HepG2 (cell line): ENCODE measurements around the gene MAPK6. TPM values are rescaled to one million over a fixed set of nuclear protein-coding genes. Genes with fewer than 3 reads are reported as not detected.

Experiments
- ATAC-seq: fragments of 200-7000 bp; cut with Tn5 transposase; 3 replicates; pipeline ENCODE4 v1.9.1; 2020; ENCODE audit warnings: mild to moderate bottlenecking, moderate library complexity
- BruUV-seq: library from RNA; stranded (reverse); fragments of 400-500 nt; replicated peaks from 2 replicates; lab custom pipeline; 2021; lab: Mats Ljungman, UMichigan
- CTCF ChIA-PET: fragments of 300-600 bp; formaldehyde crosslinking; extraction: SDS; loops from one replicate; lab custom pipeline; 2021; ENCODE audit warnings: low total read pairs, inconsistent platforms, low intra/inter-chr PET ratio; lab: Yijun Ruan, JAX
- POLR2A ChIA-PET: fragments of 350-600 bp; sonication (Branson Sonifier 250); formaldehyde crosslinking; loops from one replicate; lab custom pipeline; 2020; ENCODE audit warnings: antibody characterized with exemption, inconsistent platforms; lab: Yijun Ruan, JAX
- DNase-seq: peaks from one replicate; pipeline ENCODE4 v3.0.0-alpha.2; 2015; ENCODE audit warnings: low spot score
- FAIRE-seq: peaks from 3 replicates; lab custom pipeline; 2011; peaks lifted over from hg19 to GRCh38; lab: Jason Lieb, UNC
- H2AFZ ChIP-seq: one replicate; pipeline ENCODE4 v1.6.1; 2011; ENCODE audit warnings: low read length, inconsistent platforms
- H3K27ac ChIP-seq: fragments of 300-600 bp; 3 replicates; pipeline ENCODE4 v1.8.0; 2011; ENCODE audit warnings: mixed run types, mild to moderate bottlenecking, mixed read lengths, low read length, inconsistent platforms; ENCODE audit not compliant: insufficient read depth; ENCODE audit errors: extremely low read length
- H3K27me3 ChIP-seq, 2 experiments: fragments of 200-600 bp in 1 of 2; 2 replicates in 1 of 2; 3 replicates in 1 of 2; pipeline versions ENCODE4 v1.6.0 to v1.8.0; 2011; ENCODE audit warnings: low read length in 2 of 2, mild to moderate bottlenecking in 2 of 2, moderate library complexity in 2 of 2, inconsistent platforms in 1 of 2; ENCODE audit not compliant: insufficient read depth in 2 of 2, control insufficient read depth in 1 of 2
- H3K36me3 ChIP-seq, 2 experiments: fragments of 200-600 bp in 1 of 2; replicated peaks in 1 of 2; 2 replicates in 1 of 2; 3 replicates in 1 of 2; pipeline versions ENCODE4 v1.5.1 to v1.8.0; 2011; ENCODE audit warnings: low read length in 2 of 2, inconsistent platforms in 1 of 2; ENCODE audit not compliant: insufficient read depth in 2 of 2, control insufficient read depth in 1 of 2
- H3K4me1 ChIP-seq: 2 replicates; pipeline ENCODE4 v1.5.1; 2012; ENCODE audit warnings: low read length, inconsistent platforms; ENCODE audit not compliant: insufficient read depth
- H3K4me2 ChIP-seq: 2 replicates; pipeline ENCODE4 v1.6.0; 2011; ENCODE audit warnings: low read depth, low read length, inconsistent platforms
- H3K4me3 ChIP-seq, 3 experiments: fragments of 200-600 bp in 1 of 3; sonication (generic), shearing (Covaris generic) in 1 of 3; replicated peaks in 1 of 3; 2 replicates each; pipeline ENCODE4 v1.5.1; 2011 to 2016; ENCODE audit warnings: low read length in 3 of 3, inconsistent platforms in 2 of 3, low read depth in 2 of 3, mild to moderate bottlenecking in 2 of 3, control low read depth in 1 of 3, mixed read lengths in 1 of 3; ENCODE audit not compliant: insufficient read depth in 1 of 3
- H3K79me2 ChIP-seq: one replicate; pipeline ENCODE4 v1.6.1; 2011; ENCODE audit warnings: low read length, inconsistent platforms; ENCODE audit not compliant: insufficient read depth
- H3K9ac ChIP-seq: 2 replicates; pipeline ENCODE4 v1.6.0; 2011; ENCODE audit warnings: mild to moderate bottlenecking, low read depth, low read length, inconsistent platforms; ENCODE audit not compliant: insufficient read depth
- H3K9me3 ChIP-seq: 2 replicates; pipeline ENCODE4 v1.5.1; 2012; ENCODE audit warnings: mild to moderate bottlenecking, low read length
- H4K20me1 ChIP-seq: 2 replicates; pipeline ENCODE4 v1.6.0; 2011; ENCODE audit warnings: inconsistent platforms, mild to moderate bottlenecking, low read length, moderate library complexity; ENCODE audit not compliant: insufficient read depth
- ESRRA ChIP-seq: sonication (generic); formaldehyde crosslinking; IDR thresholded peaks from 2 replicates; pipeline ENCODE4 v1.5.1; 2020; ENCODE audit warnings: mild to moderate bottlenecking, low read depth, missing genetic modification reagents
- FOXK2 ChIP-seq: fragments of 450-650 bp; IDR thresholded peaks from 2 replicates; pipeline ENCODE4 v1.6.1; 2016
- MEIS2 ChIP-seq: sonication (generic); formaldehyde crosslinking; IDR thresholded peaks from 2 replicates; pipeline ENCODE4 v1.9.0; 2021; ENCODE audit warnings: mild to moderate bottlenecking, missing genetic modification reagents
- NFATC3 ChIP-seq: sonication (generic); formaldehyde crosslinking; IDR thresholded peaks from 2 replicates; pipeline ENCODE4 v1.5.1; 2020; ENCODE audit warnings: mild to moderate bottlenecking, missing genetic modification reagents
- NR2F2 ChIP-seq: IDR thresholded peaks from 2 replicates; pipeline ENCODE4 v1.6.1; 2012; ENCODE audit warnings: low read depth, inconsistent platforms, borderline replicate concordance
- RFX5 ChIP-seq: IDR thresholded peaks from 2 replicates; pipeline ENCODE4 v1.6.1; 2011; ENCODE audit warnings: low read depth, low read length, improper control_type of control experiment
- ZFP36L1 ChIP-seq: sonication (generic); formaldehyde crosslinking; IDR thresholded peaks from 2 replicates; pipeline ENCODE4 v1.8.0; 2022; ENCODE audit warnings: mild to moderate bottlenecking, missing genetic modification reagents, moderate library complexity
- ZMAT3 ChIP-seq: sonication (generic); formaldehyde crosslinking; conservative IDR thresholded peaks from 2 replicates; pipeline ENCODE4 v1.7.0; 2021; ENCODE audit warnings: missing genetic modification reagents
- ZNF225 ChIP-seq: sonication (generic); formaldehyde crosslinking; IDR thresholded peaks from 2 replicates; pipeline ENCODE4 v1.4.0; 2020; ENCODE audit warnings: mild to moderate bottlenecking, missing genetic modification reagents
- WGBS: methylation state at CpG from one replicate; pipeline ENCODE4 v1.1.6; 2017; ENCODE audit warnings: low lambda C conversion rate; 5-methylcytosine and 5-hydroxymethylcytosine counted together
- in situ Hi-C: cut with HindIII; loops from 2 replicates; pipeline ENCODE4 v1.10.0; 2017; ENCODE audit warnings: low pct_unique_long_range_greater_than_20kb; ENCODE audit not compliant: extremely low pct_ligation_motif_present
- intact Hi-C: fragments of 100-400 bp; cut with micrococcal nuclease; formaldehyde crosslinking; loops from one replicate; pipeline ENCODE4 v1.10.0; 2022; ENCODE audit not compliant: unreplicated experiment
- polyA plus RNA-seq, 8 experiments: library from polyadenylated mRNA; depleted of rRNA in 3 of 8; stranded (reverse) in 7 of 8; unstranded in 1 of 8; fragments of >200 nt; fragmentation: Illumina TruSeq in 4 of 8; extraction: Trizol in 4 of 8; gene quantifications; 2 replicates each; pipeline versions ENCODE4 v1.2.1 to v1.2.3, GENCODE V29; 2011 to 2016; ENCODE audit warnings: low read depth in 4 of 8, missing spikeins in 1 of 8, mixed read lengths in 1 of 8; ENCODE audit not compliant: insufficient read depth in 1 of 8
- total RNA-seq, 5 experiments: library from RNA; depleted of rRNA; stranded (reverse); fragments of >200 nt; fragmentation: Illumina TruSeq; extraction: Trizol; gene quantifications; 2 replicates each; pipeline ENCODE4 v1.2.3, GENCODE V29; 2016; ENCODE audit warnings: low read depth in 1 of 5
- TF ChIP-seq, protein P1 (sequence below): sonication (generic); formaldehyde crosslinking; IDR thresholded peaks from 2 replicates; pipeline ENCODE4 v1.4.0; 2020; ENCODE audit warnings: missing genetic modification reagents, borderline replicate concordance
- TF ChIP-seq, protein P2 (sequence below): sonication (generic); formaldehyde crosslinking; IDR thresholded peaks from 2 replicates; pipeline ENCODE4 v1.4.0; 2020; ENCODE audit warnings: missing genetic modification reagents, borderline replicate concordance
- TF ChIP-seq, protein P3 (sequence below), 2 experiments: fragments of 450-650 bp in 1 of 2; sonication (generic) in 1 of 2; formaldehyde crosslinking; IDR thresholded peaks; 2 replicates each; pipeline versions ENCODE4 v1.5.0 to v1.8.0; 2020 to 2022; ENCODE audit warnings: mild to moderate bottlenecking in 1 of 2, missing genetic modification reagents in 1 of 2
- TF ChIP-seq, protein P4 (sequence below): IDR thresholded peaks from 2 replicates; pipeline ENCODE4 v1.6.1; 2016; ENCODE audit warnings: mild to moderate bottlenecking, missing biosample characterization, missing genetic modification reagents
- TF ChIP-seq, protein P5 (sequence below): sonication (generic); formaldehyde crosslinking; IDR thresholded peaks from 2 replicates; pipeline ENCODE4 v1.5.0; 2020; ENCODE audit warnings: missing genetic modification reagents

Gene MAPK6
- total and polyA plus RNA-seq, 2 of the 13 experiments (the other 11 are each of a cell fraction or from before 2014, with no cell fraction given), result 89.5 to 99.7 TPM

DNA sequence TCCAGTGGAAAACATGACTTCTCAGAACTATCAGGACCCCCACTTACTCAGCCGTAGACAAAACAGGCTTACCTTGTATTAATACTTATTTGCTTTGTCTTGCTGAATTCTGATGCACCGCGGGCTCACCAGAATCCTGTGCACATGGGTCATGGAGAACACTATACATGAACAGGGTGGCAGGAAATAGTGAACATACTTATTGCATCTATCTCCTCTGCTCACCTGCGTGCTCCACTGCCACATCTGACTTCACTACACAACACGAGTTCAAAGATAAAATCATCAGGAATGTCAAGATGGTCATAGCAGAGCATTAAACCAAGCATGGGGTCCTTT is 10.7 kb upstream of the MAPK6 start:
- no peaks in the 10 kb centered on the region for H3K36me3 ChIP-seq
- H3K9ac ChIP-seq, result peak overlapping the region; percentile 43
- H3K79me2 ChIP-seq, result no peaks in the 10 kb centered on the region
- peak overlapping the region; percentile 65 for H3K4me2 ChIP-seq
- ATAC-seq, result peak; percentile 20
- H2AFZ ChIP-seq, result no peak overlapping the region
- peak overlapping the region; percentile 78 for H3K27ac ChIP-seq
- no peaks in the 10 kb centered on the region for H3K27me3 ChIP-seq
- TF ChIP-seq, protein P1, sequence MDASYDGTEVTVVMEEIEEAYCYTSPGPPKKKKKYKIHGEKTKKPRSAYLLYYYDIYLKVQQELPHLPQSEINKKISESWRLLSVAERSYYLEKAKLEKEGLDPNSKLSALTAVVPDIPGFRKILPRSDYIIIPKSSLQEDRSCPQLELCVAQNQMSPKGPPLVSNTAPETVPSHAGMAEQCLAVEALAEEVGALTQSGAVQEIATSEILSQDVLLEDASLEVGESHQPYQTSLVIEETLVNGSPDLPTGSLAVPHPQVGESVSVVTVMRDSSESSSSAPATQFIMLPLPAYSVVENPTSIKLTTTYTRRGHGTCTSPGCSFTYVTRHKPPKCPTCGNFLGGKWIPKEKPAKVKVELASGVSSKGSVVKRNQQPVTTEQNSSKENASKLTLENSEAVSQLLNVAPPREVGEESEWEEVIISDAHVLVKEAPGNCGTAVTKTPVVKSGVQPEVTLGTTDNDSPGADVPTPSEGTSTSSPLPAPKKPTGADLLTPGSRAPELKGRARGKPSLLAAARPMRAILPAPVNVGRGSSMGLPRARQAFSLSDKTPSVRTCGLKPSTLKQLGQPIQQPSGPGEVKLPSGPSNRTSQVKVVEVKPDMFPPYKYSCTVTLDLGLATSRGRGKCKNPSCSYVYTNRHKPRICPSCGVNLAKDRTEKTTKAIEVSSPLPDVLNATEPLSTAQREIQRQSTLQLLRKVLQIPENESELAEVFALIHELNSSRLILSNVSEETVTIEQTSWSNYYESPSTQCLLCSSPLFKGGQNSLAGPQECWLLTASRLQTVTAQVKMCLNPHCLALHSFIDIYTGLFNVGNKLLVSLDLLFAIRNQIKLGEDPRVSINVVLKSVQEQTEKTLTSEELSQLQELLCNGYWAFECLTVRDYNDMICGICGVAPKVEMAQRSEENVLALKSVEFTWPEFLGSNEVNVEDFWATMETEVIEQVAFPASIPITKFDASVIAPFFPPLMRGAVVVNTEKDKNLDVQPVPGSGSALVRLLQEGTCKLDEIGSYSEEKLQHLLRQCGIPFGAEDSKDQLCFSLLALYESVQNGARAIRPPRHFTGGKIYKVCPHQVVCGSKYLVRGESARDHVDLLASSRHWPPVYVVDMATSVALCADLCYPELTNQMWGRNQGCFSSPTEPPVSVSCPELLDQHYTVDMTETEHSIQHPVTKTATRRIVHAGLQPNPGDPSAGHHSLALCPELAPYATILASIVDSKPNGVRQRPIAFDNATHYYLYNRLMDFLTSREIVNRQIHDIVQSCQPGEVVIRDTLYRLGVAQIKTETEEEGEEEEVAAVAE (CRISPR knock-in tag), result no peak
- TF ChIP-seq, protein P2, sequence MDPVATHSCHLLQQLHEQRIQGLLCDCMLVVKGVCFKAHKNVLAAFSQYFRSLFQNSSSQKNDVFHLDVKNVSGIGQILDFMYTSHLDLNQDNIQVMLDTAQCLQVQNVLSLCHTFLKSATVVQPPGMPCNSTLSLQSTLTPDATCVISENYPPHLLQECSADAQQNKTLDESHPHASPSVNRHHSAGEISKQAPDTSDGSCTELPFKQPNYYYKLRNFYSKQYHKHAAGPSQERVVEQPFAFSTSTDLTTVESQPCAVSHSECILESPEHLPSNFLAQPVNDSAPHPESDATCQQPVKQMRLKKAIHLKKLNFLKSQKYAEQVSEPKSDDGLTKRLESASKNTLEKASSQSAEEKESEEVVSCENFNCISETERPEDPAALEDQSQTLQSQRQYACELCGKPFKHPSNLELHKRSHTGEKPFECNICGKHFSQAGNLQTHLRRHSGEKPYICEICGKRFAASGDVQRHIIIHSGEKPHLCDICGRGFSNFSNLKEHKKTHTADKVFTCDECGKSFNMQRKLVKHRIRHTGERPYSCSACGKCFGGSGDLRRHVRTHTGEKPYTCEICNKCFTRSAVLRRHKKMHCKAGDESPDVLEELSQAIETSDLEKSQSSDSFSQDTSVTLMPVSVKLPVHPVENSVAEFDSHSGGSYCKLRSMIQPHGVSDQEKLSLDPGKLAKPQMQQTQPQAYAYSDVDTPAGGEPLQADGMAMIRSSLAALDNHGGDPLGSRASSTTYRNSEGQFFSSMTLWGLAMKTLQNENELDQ (CRISPR knock-in tag), result no peak
- TF ChIP-seq ZNF225, result no peak
- TF ChIP-seq MEIS2 (CRISPR knock-in tag), result no peak
- no peak for TF ChIP-seq ESRRA (CRISPR knock-in tag)
- TF ChIP-seq, protein P3, sequence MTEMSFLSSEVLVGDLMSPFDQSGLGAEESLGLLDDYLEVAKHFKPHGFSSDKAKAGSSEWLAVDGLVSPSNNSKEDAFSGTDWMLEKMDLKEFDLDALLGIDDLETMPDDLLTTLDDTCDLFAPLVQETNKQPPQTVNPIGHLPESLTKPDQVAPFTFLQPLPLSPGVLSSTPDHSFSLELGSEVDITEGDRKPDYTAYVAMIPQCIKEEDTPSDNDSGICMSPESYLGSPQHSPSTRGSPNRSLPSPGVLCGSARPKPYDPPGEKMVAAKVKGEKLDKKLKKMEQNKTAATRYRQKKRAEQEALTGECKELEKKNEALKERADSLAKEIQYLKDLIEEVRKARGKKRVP (CRISPR knock-in tag; IDR thresholded peaks at IDR 0.05), result 0 out of 4 replicates have a peak, but pooled peaks of 1 of the 2 experiments have one; percentile 9
- TF ChIP-seq, protein P4, sequence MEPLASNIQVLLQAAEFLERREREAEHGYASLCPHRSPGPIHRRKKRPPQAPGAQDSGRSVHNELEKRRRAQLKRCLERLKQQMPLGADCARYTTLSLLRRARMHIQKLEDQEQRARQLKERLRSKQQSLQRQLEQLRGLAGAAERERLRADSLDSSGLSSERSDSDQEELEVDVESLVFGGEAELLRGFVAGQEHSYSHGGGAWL (CRISPR knock-in tag), result no peak
- TF ChIP-seq ZFP36L1 (CRISPR knock-in tag), result no peak
- no peak for TF ChIP-seq NR2F2
- TF ChIP-seq, protein P5, sequence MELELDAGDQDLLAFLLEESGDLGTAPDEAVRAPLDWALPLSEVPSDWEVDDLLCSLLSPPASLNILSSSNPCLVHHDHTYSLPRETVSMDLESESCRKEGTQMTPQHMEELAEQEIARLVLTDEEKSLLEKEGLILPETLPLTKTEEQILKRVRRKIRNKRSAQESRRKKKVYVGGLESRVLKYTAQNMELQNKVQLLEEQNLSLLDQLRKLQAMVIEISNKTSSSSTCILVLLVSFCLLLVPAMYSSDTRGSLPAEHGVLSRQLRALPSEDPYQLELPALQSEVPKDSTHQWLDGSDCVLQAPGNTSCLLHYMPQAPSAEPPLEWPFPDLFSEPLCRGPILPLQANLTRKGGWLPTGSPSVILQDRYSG (CRISPR knock-in tag), result no peak
- no peak for TF ChIP-seq NFATC3 (CRISPR knock-in tag)
- TF ChIP-seq RFX5, result no peak
- TF ChIP-seq ZMAT3, result 0 out of 2 replicates have a peak, but pooled peaks have one; percentile 17
- TF ChIP-seq FOXK2, result no peak
- peaks cover 76% of the 10 kb centered on the region for H3K4me1 ChIP-seq
- no peak for DNase-seq
- ChIA-PET POLR2A (interaction anchor here (0.7 to 4.6 kb wide), 15 partner anchors 10 to 171 kb away, joined by 3 to 36 read pairs (median 6); partner anchors contain the start of genes LEO1 and MAPK6), CTCF (no interaction called here)
- no TSS peak for BruUV-seq
- 79% methylated on average over 5 of the region's 5 CpGs for WGBS
- no peaks in the 10 kb centered on the region for H3K9me3 ChIP-seq
- FAIRE-seq, result no peak
- H3K4me3 ChIP-seq, result no peak overlapping the region
- intact Hi-C loops, result no loop called here
- in situ Hi-C loops, result no loop called here
- H4K20me1 ChIP-seq, result no peaks in the 10 kb centered on the region
